ENCODE data around the gene NTF4.
"Not testable (repeated sequence)": the region's sequence is repeated elsewhere in the genome, so short reads cannot be mapped to it uniquely, and the experiment has no call there.

Gene NTF4

DNA sequence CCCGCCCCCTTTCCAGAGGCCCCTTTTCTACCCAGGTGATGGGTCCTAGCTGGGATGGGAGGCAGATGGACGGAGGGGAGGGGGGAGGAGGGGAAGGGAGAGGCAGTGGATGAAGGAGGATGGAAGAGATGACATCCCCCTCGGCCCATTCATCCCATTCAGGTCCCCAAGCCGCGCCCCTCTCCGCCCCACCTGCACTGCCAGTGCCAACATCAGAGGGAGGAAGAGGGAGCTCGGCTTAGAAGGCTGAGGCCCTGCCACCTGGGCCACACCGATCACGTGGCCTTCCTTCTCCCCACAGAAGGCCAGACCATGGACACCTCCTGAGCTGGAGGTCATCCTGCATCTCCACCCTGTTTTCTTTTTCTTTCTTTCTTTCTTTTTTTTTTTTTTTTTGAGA lies 35.9 kb downstream of the NTF4 start:
- not testable (repeated sequence) for H3K27me3 ChIP-seq (ENCODE audit: control insufficient read depth, insufficient read depth, low read length); H3K4me3 ChIP-seq (ENCODE audit: low read length); H3K9ac ChIP-seq (ENCODE audit: low read depth, low read length); H3K36me3 ChIP-seq (ENCODE audit: insufficient read depth, low read length); H3K9me3 ChIP-seq (replicated peaks; ENCODE audit: low read length); H3K4me2 ChIP-seq (ENCODE audit: low read length)
- H3K4me1 ChIP-seq (ENCODE audit: control insufficient read depth, insufficient read depth, low read length): peaks cover 11% of the 10 kb centered on the region

GRCh38 chr19:49025599-49025998 lies 39.0 kb downstream of the NTF4 start:
- H3K27me3 ChIP-seq (ENCODE audit: control insufficient read depth, insufficient read depth, low read length); H3K9me3 ChIP-seq (replicated peaks; ENCODE audit: low read length); H3K9ac ChIP-seq (ENCODE audit: low read depth, low read length); H3K4me3 ChIP-seq (ENCODE audit: low read length); H3K36me3 ChIP-seq (ENCODE audit: insufficient read depth, low read length); H3K4me2 ChIP-seq (ENCODE audit: low read length): not testable (repeated sequence)
- H3K4me1 ChIP-seq (ENCODE audit: control insufficient read depth, insufficient read depth, low read length): peaks cover 11% of the 10 kb centered on the region

DNA sequence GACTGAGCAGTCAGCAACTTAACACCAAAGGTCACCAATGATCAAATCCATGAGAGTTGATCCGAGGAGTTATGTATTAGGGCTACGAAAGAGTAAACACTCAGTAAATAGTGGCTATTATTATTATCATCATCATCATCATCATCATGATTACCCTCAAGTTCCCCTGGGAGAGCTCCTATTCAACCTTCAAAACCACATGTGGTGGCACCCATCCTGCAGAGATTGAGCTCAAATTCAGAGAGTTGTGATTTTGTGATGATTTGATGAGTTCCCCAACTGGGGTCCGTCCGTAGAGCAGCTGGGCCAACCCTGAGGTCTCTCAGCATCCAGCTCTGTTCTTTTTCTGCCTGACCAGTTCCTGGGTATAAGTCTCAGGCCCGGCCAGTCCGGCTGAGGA lies 39.5 kb downstream of the NTF4 start:
- H3K27me3 ChIP-seq (ENCODE audit: control insufficient read depth, insufficient read depth, low read length); H3K36me3 ChIP-seq (ENCODE audit: insufficient read depth, low read length); H3K9me3 ChIP-seq (replicated peaks; ENCODE audit: low read length); H3K4me3 ChIP-seq (ENCODE audit: low read length); H3K9ac ChIP-seq (ENCODE audit: low read depth, low read length); H3K4me2 ChIP-seq (ENCODE audit: low read length): not testable (repeated sequence)
- H3K4me1 ChIP-seq (ENCODE audit: control insufficient read depth, insufficient read depth, low read length): peaks cover 11% of the 10 kb centered on the region

GRCh38 chr19:49024233-49024632 lies 40.4 kb downstream of the NTF4 start, which contains the start of gene CGB3:
TSS of gene CGB3 (minus strand) at chr19:49024333. CDS start at chr19:49023971, 362 bp downstream.
- not testable (repeated sequence) for H3K9ac ChIP-seq (ENCODE audit: low read depth, low read length); H3K36me3 ChIP-seq (ENCODE audit: insufficient read depth, low read length); H3K9me3 ChIP-seq (replicated peaks; ENCODE audit: low read length); H3K27me3 ChIP-seq (ENCODE audit: control insufficient read depth, insufficient read depth, low read length); H3K4me3 ChIP-seq (ENCODE audit: low read length); H3K4me1 ChIP-seq (ENCODE audit: control insufficient read depth, insufficient read depth, low read length); H3K4me2 ChIP-seq (ENCODE audit: low read length)

DNA sequence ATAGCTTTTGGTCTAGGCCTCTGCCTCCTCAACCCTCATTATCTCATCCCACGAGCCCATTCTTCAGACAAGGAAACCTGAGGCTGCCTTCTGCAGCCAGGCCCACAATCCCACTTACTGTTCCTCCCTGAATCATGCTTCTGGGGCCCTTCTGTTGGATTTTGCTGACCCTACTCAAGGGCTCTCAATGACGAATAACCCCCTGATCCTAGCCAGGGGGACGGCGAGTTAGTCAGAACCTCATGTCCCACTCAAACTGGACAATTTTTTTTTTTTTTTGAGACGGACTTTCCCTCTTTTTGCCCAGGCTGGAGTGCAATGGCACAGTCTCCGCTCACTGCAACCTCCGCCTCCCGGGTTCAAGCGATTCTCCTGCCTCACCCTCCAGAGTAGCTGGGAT lies 42.5 kb downstream of the NTF4 start:
- H3K4me3 ChIP-seq (ENCODE audit: low read length): no peak overlapping the region
- no peaks in the 10 kb centered on the region for H3K36me3 ChIP-seq (ENCODE audit: insufficient read depth, low read length)
- H3K4me1 ChIP-seq (ENCODE audit: control insufficient read depth, insufficient read depth, low read length): peaks cover 24% of the 10 kb centered on the region
- no peak overlapping the region for H3K4me2 ChIP-seq (ENCODE audit: low read length)
- H3K9ac ChIP-seq (ENCODE audit: low read depth, low read length): no peak overlapping the region
- no peaks in the 10 kb centered on the region for H3K27me3 ChIP-seq (ENCODE audit: control insufficient read depth, insufficient read depth, low read length)
- H3K9me3 ChIP-seq (replicated peaks; ENCODE audit: low read length): no peaks in the 10 kb centered on the region

DNA sequence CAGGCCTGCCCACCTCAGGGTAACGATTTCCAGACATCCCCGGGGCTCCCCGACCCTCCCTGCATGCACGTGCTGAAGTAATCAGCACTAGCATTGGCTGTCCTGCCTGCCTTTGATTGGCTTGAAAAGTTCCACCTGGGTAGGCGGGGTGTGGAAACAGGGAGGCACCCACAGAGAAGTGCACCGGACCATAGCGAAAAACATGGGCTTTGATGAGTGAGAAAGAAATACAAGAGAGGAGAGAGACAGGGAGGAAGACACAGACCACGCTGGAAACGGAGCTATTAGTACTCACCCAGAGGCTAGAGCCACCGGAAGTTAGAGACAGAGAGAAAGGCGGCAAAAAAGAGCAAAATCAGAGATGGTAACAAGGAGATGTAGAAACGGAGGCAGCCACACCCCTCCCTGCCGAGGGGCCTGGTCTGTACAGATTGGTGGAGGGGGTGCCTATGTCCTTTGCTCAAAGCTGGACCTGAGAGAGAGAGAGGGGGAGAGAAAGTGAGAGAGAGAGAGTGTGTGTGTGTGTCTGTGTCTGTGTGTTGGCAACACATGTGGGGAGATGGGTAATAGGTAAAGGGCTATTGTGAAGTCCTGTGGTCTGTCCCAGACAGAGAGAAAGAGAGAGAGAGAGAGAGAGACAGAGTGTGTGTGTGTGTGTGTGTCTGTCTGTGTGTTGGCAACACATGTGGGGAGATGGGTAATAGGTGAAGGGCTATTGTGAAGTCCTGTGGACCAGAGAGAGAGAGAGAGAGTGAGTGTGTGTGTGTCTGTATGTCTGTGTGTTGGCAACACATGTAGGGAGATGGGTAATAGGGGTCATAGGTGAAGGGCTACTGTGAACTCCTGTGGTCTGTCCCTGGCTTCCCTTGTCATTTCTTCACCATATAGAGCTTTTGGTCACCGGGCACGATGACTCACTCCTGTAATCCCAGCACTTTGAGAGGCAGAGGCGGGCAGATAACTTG lies 43.4 kb downstream of the NTF4 start:
- H3K4me2 ChIP-seq (ENCODE audit: low read length): no peak overlapping the region
- H3K36me3 ChIP-seq (ENCODE audit: insufficient read depth, low read length): no peaks in the 10 kb centered on the region
- H3K9ac ChIP-seq (ENCODE audit: low read depth, low read length): no peak overlapping the region
- no peak overlapping the region for H3K4me3 ChIP-seq (ENCODE audit: low read length)
- H3K9me3 ChIP-seq (replicated peaks; ENCODE audit: low read length): no peaks in the 10 kb centered on the region
- H3K27me3 ChIP-seq (ENCODE audit: control insufficient read depth, insufficient read depth, low read length): no peaks in the 10 kb centered on the region
- peaks cover 24% of the 10 kb centered on the region for H3K4me1 ChIP-seq (ENCODE audit: control insufficient read depth, insufficient read depth, low read length)

- H3K4me3 ChIP-seq (ENCODE audit: low read length): no peak overlapping the region
- no peaks in the 10 kb centered on the region for H3K27me3 ChIP-seq (ENCODE audit: control insufficient read depth, insufficient read depth, low read length)
- H3K4me1 ChIP-seq (ENCODE audit: control insufficient read depth, insufficient read depth, low read length): peaks cover 21% of the 10 kb centered on the region
- H3K9ac ChIP-seq (ENCODE audit: low read depth, low read length): no peak overlapping the region
- H3K9me3 ChIP-seq (replicated peaks; ENCODE audit: low read length): no peaks in the 10 kb centered on the region
- H3K4me2 ChIP-seq (ENCODE audit: low read length): no peak overlapping the region
- peaks cover 7% of the 10 kb centered on the region for H3K36me3 ChIP-seq (ENCODE audit: insufficient read depth, low read length)
These were observed 44.3 kb downstream of the NTF4 start for GRCh38 chr19:49020342-49020741.

GRCh38 chr19:49019242-49019932 lies 45.2 kb downstream of the NTF4 start:
- peaks cover 21% of the 10 kb centered on the region for H3K4me1 ChIP-seq (ENCODE audit: control insufficient read depth, insufficient read depth, low read length)
- no peaks in the 10 kb centered on the region for H3K27me3 ChIP-seq (ENCODE audit: control insufficient read depth, insufficient read depth, low read length)
- H3K36me3 ChIP-seq (ENCODE audit: insufficient read depth, low read length): peaks cover 16% of the 10 kb centered on the region
- no peaks in the 10 kb centered on the region for H3K9me3 ChIP-seq (replicated peaks; ENCODE audit: low read length)
- H3K9ac ChIP-seq (ENCODE audit: low read depth, low read length): peak overlapping the region; percentile 59
- peak overlapping the region; percentile 93 for H3K4me2 ChIP-seq (ENCODE audit: low read length)
- H3K4me3 ChIP-seq (ENCODE audit: low read length): peak overlapping the region; percentile 68

DNA sequence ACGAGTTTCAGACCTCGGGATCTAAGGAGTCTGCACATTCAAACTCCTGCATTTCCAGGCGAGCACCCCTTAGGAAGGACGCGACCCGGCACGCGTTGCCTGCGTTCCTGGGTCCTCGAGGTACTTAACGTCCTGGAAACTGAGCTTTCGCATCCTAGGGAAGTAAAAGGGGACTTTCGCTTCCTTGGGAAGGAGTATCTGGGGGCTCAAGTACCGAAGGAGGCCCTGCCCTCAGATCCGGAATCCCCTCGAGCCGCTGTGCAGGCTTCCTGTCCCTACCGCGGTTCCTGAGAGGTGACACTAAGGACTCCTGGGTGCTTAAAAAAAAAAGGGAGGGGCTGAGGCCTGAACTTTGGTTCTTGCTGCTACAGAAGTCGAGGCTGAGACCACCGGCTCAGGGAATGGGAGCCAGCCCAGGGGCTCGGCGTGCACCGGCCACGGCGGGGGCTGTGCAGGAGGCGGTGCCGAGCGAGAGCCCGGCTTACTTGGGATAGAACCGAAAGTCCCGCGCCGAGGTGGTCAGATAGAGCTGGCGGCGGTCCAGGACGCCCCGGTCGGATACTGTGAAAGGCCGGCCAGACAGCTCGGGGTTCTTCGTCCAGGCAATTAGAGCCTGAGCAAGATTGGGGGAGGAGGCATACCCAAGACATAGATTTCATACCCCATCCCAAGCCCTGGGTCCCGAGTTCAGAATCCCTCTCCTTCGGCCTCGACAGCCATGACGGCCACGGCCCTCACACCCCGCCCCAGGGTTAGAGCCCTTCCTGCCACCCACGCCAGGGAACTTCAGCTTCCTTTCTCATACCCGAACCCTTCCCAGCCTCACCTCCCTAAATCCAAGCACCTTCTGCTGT lies 46.0 kb downstream of the NTF4 start:
- H3K9me3 ChIP-seq (replicated peaks; ENCODE audit: low read length); H3K27me3 ChIP-seq (ENCODE audit: control insufficient read depth, insufficient read depth, low read length): not testable (repeated sequence)
- peaks cover 23% of the 10 kb centered on the region for H3K36me3 ChIP-seq (ENCODE audit: insufficient read depth, low read length)
- peak overlapping the region; percentile 59 for H3K9ac ChIP-seq (ENCODE audit: low read depth, low read length)
- H3K4me1 ChIP-seq (ENCODE audit: control insufficient read depth, insufficient read depth, low read length): peaks cover 21% of the 10 kb centered on the region
- H3K4me3 ChIP-seq (ENCODE audit: low read length): peak overlapping the region; percentile 68
- peak overlapping the region; percentile 93 for H3K4me2 ChIP-seq (ENCODE audit: low read length)

- Histone ChIP-seq H3K27me3 (ENCODE audit: control insufficient read depth, insufficient read depth, low read length) (no peaks in the 10 kb centered on the region), H3K4me2 (ENCODE audit: low read length) (peak overlapping the region; percentile 93), H3K9me3 (replicated peaks; ENCODE audit: low read length) (no peaks in the 10 kb centered on the region), H3K4me3 (ENCODE audit: low read length) (peak overlapping the region; percentile 68), H3K9ac (ENCODE audit: low read depth, low read length) (peak overlapping the region; percentile 59), H3K4me1 (ENCODE audit: control insufficient read depth, insufficient read depth, low read length) (peaks cover 21% of the 10 kb centered on the region), H3K36me3 (ENCODE audit: insufficient read depth, low read length) (peaks cover 28% of the 10 kb centered on the region)
These were observed 46.8 kb downstream of the NTF4 start for GRCh38 chr19:49017666-49018351.
